GM19372 (cell line): ENCODE measurements around the gene NEURL3.
"Not testable (repeated sequence)": the region's sequence is repeated elsewhere in the genome, so short reads cannot be mapped to it uniquely, and the experiment has no call there.

Experiments
- ATAC-seq: cut with Tn5 transposase; IDR thresholded peaks from one replicate; pipeline ENCODE4 v1.9.1; 2021; ENCODE audit warnings: mild to moderate bottlenecking, low read depth, moderate library complexity; ENCODE audit not compliant: unreplicated experiment

The NEURL3 gene

GRCh38 chr2:96509114-96509846 lies 4.1 kb upstream of the NEURL3 start:
- ATAC-seq, result peak; percentile 60

GRCh38 chr2:96508521-96509113 lies 3.5 kb upstream of the NEURL3 start:
- no peak for ATAC-seq

DNA sequence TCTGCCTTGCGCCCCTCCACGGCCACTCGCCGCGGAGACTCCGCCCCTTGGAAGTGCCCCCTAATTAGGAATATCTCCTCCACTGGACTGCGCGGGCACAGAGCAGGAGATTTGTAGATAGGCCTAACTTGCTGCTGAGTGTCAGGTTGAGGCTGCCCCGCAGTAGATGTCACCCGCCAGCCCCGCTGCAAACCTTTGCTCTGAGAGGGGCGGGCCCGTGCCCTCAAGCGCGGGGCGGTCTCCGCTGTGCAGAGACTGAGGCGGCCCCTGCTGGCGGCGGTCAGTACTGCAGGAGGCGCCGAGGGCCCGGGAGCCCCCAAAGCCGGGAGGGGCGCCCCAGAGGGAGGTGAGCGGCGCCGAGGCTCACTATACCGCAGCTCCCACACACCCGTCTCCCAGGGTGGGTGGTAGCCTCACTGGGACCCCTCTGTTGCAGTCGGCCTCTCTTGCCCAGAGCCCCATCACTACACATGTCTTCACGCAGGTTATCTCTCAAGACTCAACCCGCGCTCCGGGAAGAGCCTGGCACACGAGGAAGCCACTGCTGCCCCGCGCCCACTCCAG lies 2.9 kb upstream of the NEURL3 start:
- ATAC-seq, result peak; percentile 50

DNA sequence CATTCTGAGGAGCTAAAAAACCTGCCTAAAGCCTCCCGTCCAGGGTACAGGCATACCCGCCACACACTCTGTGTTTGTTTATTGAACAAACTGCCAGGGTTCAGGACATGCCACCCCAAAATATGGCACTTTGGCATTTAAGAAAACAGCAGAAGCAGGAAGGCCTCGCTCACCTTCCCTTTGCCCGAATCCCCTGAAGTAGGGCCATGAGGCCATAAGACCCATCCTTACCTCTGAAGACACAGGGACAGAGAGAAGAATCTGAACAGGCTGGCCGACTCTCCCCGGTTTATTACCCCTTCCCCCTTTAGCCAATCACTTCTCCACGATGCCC lies 1.7 kb upstream of the NEURL3 start:
- ATAC-seq, result no peak

- ATAC-seq, result no peak
These were observed 1.1 kb upstream of the NEURL3 start for GRCh38 chr2:96506016-96506906.

DNA sequence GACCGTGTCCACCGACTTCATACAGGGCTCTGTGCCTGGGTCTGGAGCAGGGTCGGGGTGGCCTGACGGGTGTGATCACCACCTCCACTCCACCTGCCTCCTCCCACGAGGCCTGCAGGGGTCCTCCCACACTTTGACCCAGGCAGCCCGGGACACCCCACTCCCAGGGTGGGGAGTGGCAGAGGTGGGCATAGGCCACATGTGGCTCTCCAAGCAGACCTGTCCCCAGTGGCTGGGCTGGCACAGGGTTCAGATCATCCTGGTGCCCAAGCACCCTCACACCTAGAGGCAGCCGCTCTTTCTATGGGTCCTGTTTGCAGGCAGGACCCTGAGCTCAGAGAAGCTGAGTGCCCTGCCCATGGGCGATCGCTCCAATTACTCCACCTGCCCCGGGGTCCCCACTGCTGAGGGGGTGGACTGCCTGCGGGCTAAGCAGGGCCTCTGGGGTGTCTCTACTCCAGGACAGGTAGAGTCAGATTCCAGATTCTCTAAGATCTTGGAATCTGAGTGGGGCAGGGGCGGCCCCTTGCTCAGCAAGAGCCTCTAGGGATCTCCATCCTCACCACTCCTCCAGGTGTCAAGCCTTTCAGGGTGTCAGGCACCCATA lies 1.4 kb downstream of the NEURL3 start:
- no peak for ATAC-seq

DNA sequence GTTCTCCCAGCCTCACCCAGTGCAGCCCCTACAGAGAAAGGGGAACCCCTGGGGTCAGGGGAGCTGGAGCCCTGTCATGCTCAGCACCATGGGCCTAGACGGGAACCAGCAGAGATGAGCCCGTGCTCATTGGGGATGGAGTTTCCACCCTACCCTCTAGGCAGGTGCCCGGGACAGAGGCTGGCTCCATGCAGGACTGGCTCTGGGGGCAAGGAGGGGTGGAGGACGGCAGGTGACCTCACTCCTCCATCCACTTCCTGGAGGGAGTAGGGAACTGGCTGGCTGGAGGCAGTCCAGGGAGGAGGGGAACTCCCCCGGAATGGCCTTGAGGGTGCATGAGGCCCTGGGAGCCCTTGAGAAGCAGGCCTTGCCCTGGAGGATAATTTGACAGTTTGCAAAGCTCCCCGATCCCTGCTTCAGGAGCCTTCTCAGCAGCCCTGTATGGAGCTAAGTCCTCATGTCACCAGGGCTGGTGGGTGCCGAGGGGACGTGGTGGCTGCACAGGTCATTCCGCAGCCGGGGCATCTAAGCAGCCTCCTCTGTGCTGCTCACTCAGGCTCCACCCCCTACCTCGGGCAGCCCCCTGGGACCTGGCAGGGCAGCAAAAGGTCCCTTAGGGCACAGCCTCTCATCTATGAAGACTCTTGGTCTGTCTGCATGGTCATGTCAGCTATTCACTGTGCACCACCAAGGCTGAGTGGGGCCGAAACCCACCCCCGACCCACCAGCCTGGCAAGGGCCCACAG lies 2.1 kb downstream of the NEURL3 start:
- no peak for ATAC-seq

- no peak for ATAC-seq
These were observed 3.0 kb downstream of the NEURL3 start for GRCh38 chr2:96501886-96502810.

DNA sequence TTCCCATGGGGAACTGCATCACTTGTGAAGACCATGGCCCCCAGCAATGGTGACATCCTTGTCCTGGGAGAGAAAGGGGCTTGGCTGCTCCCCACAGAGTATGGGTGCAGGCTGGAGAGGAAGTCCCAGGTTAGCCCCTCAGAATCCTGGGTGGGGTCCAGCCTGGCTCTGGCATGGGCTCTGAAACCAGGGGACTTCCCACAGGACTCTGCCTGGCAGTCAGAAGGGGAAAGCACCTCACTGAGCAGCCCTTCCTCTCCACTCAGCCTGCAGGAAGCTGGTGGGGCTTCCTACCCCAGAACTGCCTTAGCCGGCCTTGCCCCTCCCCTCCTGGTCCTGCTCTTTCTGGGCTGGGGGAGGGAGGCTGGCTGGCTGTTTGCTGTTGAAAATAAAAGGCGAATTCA lies 3.7 kb downstream of the NEURL3 start:
- ATAC-seq, result no peak

- ATAC-seq, result no peak
These were observed 4.6 kb downstream of the NEURL3 start for GRCh38 chr2:96500385-96501066.

DNA sequence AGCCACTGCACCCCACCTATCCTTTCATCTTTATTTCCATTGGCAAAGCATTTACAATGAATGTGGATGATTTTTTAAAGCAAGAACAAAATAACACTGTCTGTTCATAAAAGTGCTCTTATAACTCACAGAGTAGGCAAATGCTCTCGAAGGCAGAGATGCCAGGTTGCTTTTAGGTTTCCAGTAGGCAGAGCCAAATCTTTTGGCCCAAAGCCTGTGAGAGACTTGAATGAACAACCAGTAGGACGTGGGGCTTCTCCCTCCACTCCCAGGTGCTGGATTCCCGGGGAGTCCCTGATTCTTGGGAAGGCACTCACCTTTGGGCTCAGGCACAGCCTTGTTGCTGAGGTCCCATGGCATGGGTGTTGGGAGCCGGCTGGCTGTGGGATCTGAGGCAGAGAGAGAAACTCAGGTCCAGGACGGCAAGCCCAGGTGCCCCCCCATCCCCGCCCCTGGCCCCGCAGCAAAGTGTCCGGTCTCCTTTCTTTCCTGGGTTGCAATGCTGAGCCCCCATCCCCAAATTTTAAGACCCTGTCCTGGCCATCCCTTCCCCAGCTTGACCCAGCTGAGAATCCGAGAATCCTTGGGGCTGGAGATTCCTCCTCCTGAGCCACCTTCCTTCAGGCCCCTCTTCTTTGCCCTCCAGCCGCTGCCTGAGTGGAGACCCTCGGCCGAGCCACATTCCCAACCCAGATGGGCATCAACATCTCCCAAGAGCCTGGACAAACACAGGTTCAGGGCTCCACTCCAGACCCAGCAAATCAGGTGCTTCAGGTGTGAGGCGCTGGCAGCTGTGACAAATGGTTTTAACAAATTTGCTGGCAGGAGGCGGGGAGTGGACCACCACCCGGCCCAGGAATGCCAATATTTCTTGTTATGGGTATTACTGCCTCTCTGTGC lies 5.8 kb downstream of the NEURL3 start:
- ATAC-seq, result no peak

GRCh38 chr2:96498611-96499010 lies 6.5 kb downstream of the NEURL3 start:
- not testable (repeated sequence) for ATAC-seq

GRCh38 chr2:96498021-96498431 lies 7.1 kb downstream of the NEURL3 start:
- no peak for ATAC-seq

GRCh38 chr2:96495982-96496629 lies 9.1 kb downstream of the NEURL3 start:
- no peak for ATAC-seq

- ATAC-seq, result no peak
These were observed 11.0 kb downstream of the NEURL3 start for GRCh38 chr2:96494188-96494587.

GRCh38 chr2:96493072-96493471 lies 12.1 kb downstream of the NEURL3 start:
- no peak for ATAC-seq
